Panc1 (cell line): ENCODE results near the gene RBBP6. TPM values are rescaled to one million over a fixed set of nuclear protein-coding genes. Genes with fewer than 3 reads are reported as not detected.

Experiments used
- ATAC-seq: fragments of 200-7000 bp; cut with Tn5 transposase; 2 replicates; pipeline ENCODE4 v1.9.1; 2020; ENCODE audit warnings: mild to moderate bottlenecking, moderate library complexity
- BruUV-seq: library from RNA; stranded (reverse); fragments of 400-500 nt; replicated peaks from 2 replicates; lab custom pipeline; 2021; lab: Mats Ljungman, UMichigan
- CTCF ChIA-PET: fragments of 300-600 bp; sonication (Branson Sonifier 250); formaldehyde crosslinking; loops from one replicate; lab custom pipeline; 2022; ENCODE audit warnings: antibody characterized with exemption; lab: Charles Lee
- POLR2A ChIA-PET: fragments of 300-600 bp; sonication (Branson Sonifier 250); formaldehyde crosslinking; loops from one replicate; lab custom pipeline; 2022; ENCODE audit warnings: antibody characterized with exemption; lab: Charles Lee
- DNase-seq: peaks from one replicate; pipeline ENCODE4 v3.0.0-alpha.2; 2010; ENCODE audit warnings: low read depth, low spot score
- H3K27ac ChIP-seq: 2 replicates; pipeline ENCODE4 v1.5.1; 2011; ENCODE audit warnings: mild to moderate bottlenecking, low read length, inconsistent platforms
- H3K27me3 ChIP-seq: fragments of 200-500 bp; sonication (Bioruptor generic); 2 replicates; pipeline ENCODE4 v1.6.0; 2014; ENCODE audit warnings: low read length, inconsistent platforms; ENCODE audit not compliant: control insufficient read depth, insufficient read depth
- H3K36me3 ChIP-seq: fragments of 200-500 bp; sonication (Bioruptor generic); 2 replicates; pipeline ENCODE4 v1.5.1; 2014; ENCODE audit warnings: inconsistent platforms, mild to moderate bottlenecking, low read length, moderate library complexity; ENCODE audit not compliant: control insufficient read depth, insufficient read depth
- H3K4me1 ChIP-seq: 2 replicates; pipeline ENCODE4 v1.5.1; 2011; ENCODE audit warnings: inconsistent platforms, mild to moderate bottlenecking, low read length, moderate library complexity; ENCODE audit not compliant: control insufficient read depth, insufficient read depth
- H3K4me3 ChIP-seq, 2 experiments: 2 replicates each; pipeline ENCODE4 v1.5.1; 2011 to 2012; ENCODE audit warnings: low read depth in 2 of 2, low read length in 2 of 2, mild to moderate bottlenecking in 2 of 2, inconsistent platforms in 1 of 2, moderate library complexity in 1 of 2
- H3K9me3 ChIP-seq: fragments of 200-500 bp; sonication (Bioruptor generic); 2 replicates; pipeline ENCODE4 v1.5.1; 2014; ENCODE audit warnings: low read depth, mild to moderate bottlenecking, inconsistent platforms, low read length, moderate library complexity; ENCODE audit not compliant: control insufficient read depth, insufficient read depth
- CTCF ChIP-seq: fragments of 450-650 bp; IDR thresholded peaks from 2 replicates; pipeline ENCODE4 v1.5.1; 2017; ENCODE audit warnings: mild to moderate bottlenecking
- POLR2AphosphoS5 ChIP-seq: IDR thresholded peaks from 2 replicates; pipeline ENCODE4 v1.6.1; 2012; ENCODE audit warnings: mild to moderate bottlenecking, low read depth, low read length, moderate library complexity
- REST ChIP-seq, 2 experiments: IDR thresholded peaks; 2 replicates each; pipeline ENCODE4 v1.6.1; 2011 to 2012; ENCODE audit warnings: low read depth in 2 of 2, control low read depth in 1 of 2, low read length in 1 of 2, mild to moderate bottlenecking in 1 of 2, moderate library complexity in 1 of 2; ENCODE audit not compliant: insufficient read depth in 1 of 2
- SIN3A ChIP-seq: IDR thresholded peaks from 2 replicates; pipeline ENCODE4 v1.6.1; 2012; ENCODE audit warnings: low read depth, mild to moderate bottlenecking, low read length, moderate library complexity, borderline replicate concordance; ENCODE audit not compliant: insufficient read depth
- TCF7L2 ChIP-seq: IDR thresholded peaks from 2 replicates; pipeline ENCODE4 v1.6.1; 2011; ENCODE audit warnings: mild to moderate bottlenecking, low read depth, low read length, inconsistent platforms
- in situ Hi-C: cut with HindIII; loops from 2 replicates; pipeline ENCODE4 v1.10.0; 2016; ENCODE audit warnings: low sequenced_read_pairs, low pct_unique_long_range_greater_than_20kb
- intact Hi-C: fragments of 100-400 bp; cut with micrococcal nuclease; formaldehyde crosslinking; loops from one replicate; pipeline ENCODE4 v1.10.0; 2022; ENCODE audit not compliant: unreplicated experiment
- total RNA-seq: library from RNA; stranded (reverse); gene quantifications from one replicate; pipeline ENCODE4 v1.2.1, GENCODE V29; 2021; ENCODE audit not compliant: unreplicated experiment

RBBP6 gene
- total RNA-seq, 1 experiment from 2014 or later: 42.7 TPM

- TF ChIP-seq REST (IDR thresholded peaks at IDR 0.05; ENCODE audit: insufficient read depth in 1 of 2, low read depth in 2 of 2, low read length in 1 of 2) (no peak), CTCF (no peak), SIN3A (no peak), TCF7L2 (no peak), POLR2AphosphoS5 (no peak)
- no peak for DNase-seq
- H3K27ac ChIP-seq: no peak overlapping the region
- POLR2A ChIA-PET: interaction anchor here (0.6 kb wide), 2 partner anchors 66 to 99 kb away, joined by 3 to 4 read pairs; no protein-coding TSS in a partner anchor
- no peaks in the 10 kb centered on the region for H3K27me3 ChIP-seq
- H3K9me3 ChIP-seq: no peaks in the 10 kb centered on the region
- intact Hi-C loops: no loop called here
- H3K36me3 ChIP-seq: no peaks in the 10 kb centered on the region
- CTCF ChIA-PET: interaction anchor here (0.7 kb wide), 1 partner anchor 50 kb away, joined by 3 read pairs; no protein-coding TSS in a partner anchor
- in situ Hi-C loops: no loop called here
- peaks cover 13% of the 10 kb centered on the region for H3K4me1 ChIP-seq
- peak; percentile 55 for ATAC-seq
- H3K4me3 ChIP-seq: no peak overlapping the region
- no TSS peak for BruUV-seq
Measured at GRCh38 chr16:24609740-24610415, 70.5 kb downstream of the RBBP6 start.

- no peak for DNase-seq
- Histone ChIP-seq H3K27ac (no peak overlapping the region), H3K36me3 (no peaks in the 10 kb centered on the region), H3K9me3 (no peaks in the 10 kb centered on the region), H3K4me1 (peaks cover 13% of the 10 kb centered on the region), H3K4me3 (no peak overlapping the region), H3K27me3 (no peaks in the 10 kb centered on the region)
- no TSS peak for BruUV-seq
- TF ChIP-seq TCF7L2 (no peak), CTCF (no peak), SIN3A (no peak), REST (IDR thresholded peaks at IDR 0.05; ENCODE audit: insufficient read depth in 1 of 2, low read depth in 2 of 2, low read length in 1 of 2) (no peak), POLR2AphosphoS5 (no peak)
- ATAC-seq: no peak
- in situ Hi-C loops: no loop called here
- intact Hi-C loops: no loop called here
- ChIA-PET CTCF (no interaction called here), POLR2A (no interaction called here)
Measured at GRCh38 chr16:24610416-24610755, 71.0 kb downstream of the RBBP6 start.
